Fibroblast of pulmonary artery (primary cell): ENCODE data around the gene PIAS1.

Experiments used
- DNase-seq: peaks from one replicate; pipeline ENCODE4 v3.0.0-alpha.2; 2010; ENCODE audit warnings: low read depth
- H3K4me3 ChIP-seq: replicated peaks from 2 replicates; pipeline ENCODE4 v1.5.1; 2011; ENCODE audit warnings: low read depth, mild to moderate bottlenecking, control low read depth, low read length, moderate library complexity
- TF ChIP-seq, protein P1 (sequence below): IDR thresholded peaks from 2 replicates; pipeline ENCODE4 v1.5.1; 2011; ENCODE audit warnings: mild to moderate bottlenecking, control low read depth, low read length, inconsistent platforms; ENCODE audit errors: missing control alignments

PIAS1 gene

GRCh38 chr15:68080334-68080733 lies 26.2 kb downstream of the PIAS1 start:
- no peak for DNase-seq
- TF ChIP-seq, protein P1, sequence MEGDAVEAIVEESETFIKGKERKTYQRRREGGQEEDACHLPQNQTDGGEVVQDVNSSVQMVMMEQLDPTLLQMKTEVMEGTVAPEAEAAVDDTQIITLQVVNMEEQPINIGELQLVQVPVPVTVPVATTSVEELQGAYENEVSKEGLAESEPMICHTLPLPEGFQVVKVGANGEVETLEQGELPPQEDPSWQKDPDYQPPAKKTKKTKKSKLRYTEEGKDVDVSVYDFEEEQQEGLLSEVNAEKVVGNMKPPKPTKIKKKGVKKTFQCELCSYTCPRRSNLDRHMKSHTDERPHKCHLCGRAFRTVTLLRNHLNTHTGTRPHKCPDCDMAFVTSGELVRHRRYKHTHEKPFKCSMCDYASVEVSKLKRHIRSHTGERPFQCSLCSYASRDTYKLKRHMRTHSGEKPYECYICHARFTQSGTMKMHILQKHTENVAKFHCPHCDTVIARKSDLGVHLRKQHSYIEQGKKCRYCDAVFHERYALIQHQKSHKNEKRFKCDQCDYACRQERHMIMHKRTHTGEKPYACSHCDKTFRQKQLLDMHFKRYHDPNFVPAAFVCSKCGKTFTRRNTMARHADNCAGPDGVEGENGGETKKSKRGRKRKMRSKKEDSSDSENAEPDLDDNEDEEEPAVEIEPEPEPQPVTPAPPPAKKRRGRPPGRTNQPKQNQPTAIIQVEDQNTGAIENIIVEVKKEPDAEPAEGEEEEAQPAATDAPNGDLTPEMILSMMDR: no peak
- H3K4me3 ChIP-seq: no peak overlapping the region

- no peak for DNase-seq
- TF ChIP-seq, protein P1: no peak
- no peak overlapping the region for H3K4me3 ChIP-seq
These were observed 26.7 kb downstream of the PIAS1 start for GRCh38 chr15:68080783-68081182.

DNA sequence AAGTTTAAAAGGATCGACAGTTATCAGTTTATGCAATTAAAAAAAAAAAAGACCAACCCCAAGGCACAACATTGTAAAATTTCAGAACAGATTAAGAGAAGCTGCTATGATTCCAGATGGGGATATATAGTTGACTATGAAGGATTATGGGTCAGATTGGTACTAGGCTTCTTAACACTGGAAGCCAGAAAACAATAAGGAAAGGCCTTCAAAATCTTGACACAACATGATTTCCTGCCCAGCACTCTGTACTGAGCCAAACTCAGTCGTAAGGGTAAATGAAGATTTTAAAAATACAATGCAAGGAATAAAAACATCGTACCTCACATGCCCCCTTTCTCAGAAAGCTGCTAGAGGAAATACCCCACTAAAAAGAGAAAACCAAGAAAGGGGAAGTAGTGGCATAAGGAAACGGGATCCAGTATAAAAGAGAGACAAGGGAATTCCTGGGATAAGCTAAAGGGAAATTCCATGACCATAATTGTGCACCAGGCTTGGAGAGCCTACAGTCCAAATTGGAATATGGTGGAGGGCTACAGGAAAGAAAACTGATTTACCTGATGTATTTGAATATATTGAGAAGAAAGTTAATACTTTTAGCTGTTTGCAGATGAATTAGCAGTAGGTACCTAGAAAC lies 27.9 kb downstream of the PIAS1 start:
- no peak overlapping the region for H3K4me3 ChIP-seq
- TF ChIP-seq, protein P1: no peak
- no peak for DNase-seq

GRCh38 chr15:68082735-68083134 lies 28.6 kb downstream of the PIAS1 start:
- no peak overlapping the region for H3K4me3 ChIP-seq
- TF ChIP-seq, protein P1: no peak
- no peak for DNase-seq

DNA sequence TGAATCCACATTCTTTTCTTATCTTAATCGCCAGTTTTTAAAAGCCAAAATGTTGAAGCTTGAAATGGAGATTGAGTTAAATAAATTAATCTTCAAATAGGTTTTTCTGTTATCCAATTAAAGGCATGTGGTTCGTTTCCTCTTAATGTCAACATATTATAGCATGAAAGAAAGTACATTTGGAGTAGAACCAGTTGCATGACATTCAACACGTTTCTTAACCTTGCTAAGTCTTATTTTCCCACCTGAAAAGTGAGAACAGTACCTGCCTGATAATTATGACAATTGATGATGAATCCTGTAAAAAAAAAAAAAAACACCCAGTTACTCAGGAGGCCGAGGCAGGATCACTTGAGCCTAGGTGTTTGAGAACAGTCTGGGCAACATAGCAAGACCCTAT lies 29.3 kb downstream of the PIAS1 start:
- H3K4me3 ChIP-seq: no peak overlapping the region
- DNase-seq: no peak
- TF ChIP-seq, protein P1: no peak

DNA sequence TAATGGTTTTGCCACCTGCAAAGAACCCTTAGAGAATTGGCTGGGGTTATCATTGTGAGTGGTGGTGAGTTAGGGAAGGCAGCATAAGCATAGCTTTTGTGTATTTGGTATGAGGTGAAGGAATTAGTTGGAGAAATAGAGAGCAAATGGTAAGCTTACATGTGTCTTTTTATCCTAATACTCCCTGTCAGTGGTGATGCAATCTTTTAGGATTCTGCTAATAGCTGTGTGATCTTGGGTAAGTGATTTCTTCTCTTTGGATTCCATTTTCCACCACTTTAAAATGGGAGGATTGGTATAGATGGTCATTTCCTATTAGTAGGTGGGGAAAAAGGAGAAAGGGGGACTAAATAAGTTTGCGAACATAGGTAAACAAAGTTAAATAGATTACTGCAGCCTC lies 30.9 kb downstream of the PIAS1 start:
- H3K4me3 ChIP-seq: no peak overlapping the region
- DNase-seq: peak; percentile 11
- TF ChIP-seq, protein P1: no peak

DNA sequence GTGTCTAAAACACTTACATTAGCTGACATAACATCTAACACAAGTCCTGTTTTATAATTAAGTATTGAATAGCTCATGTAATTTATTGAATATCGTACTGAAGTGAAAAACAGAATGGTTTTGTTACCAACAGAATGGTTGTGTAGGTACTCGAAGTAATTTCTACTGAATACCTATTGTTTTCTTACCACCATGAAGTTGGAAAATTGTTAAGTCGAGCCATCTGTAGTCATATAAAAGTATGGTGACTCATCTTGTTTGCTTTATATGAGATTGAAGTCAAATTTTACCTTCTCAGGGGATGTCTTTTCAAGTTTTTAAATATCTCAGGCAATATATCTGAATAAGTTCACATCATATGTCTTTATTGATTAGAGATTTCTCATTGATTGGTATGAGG lies 37.6 kb downstream of the PIAS1 start:
- DNase-seq: no peak
- TF ChIP-seq, protein P1: no peak

More for the DNA sequence above, 37.6 kb downstream of the PIAS1 start:
- H3K4me3 ChIP-seq: no peak overlapping the region
